ENCODE data around the gene OR2M7. TPM values are rescaled to one million over a fixed set of nuclear protein-coding genes. Genes with fewer than 3 reads are reported as not detected.

The OR2M7 gene
- total RNA-seq, 2 experiments from 2014 or later: not detected

Other genes with a start within 250 kb of the OR2M7 start
- gene OR2L13, start 229.4 kb downstream of the OR2M7 start, total RNA-seq: not detected
- gene OR2M5, start 179.4 kb downstream of the OR2M7 start, total RNA-seq: not detected
- gene OR2M2, start 149.7 kb downstream of the OR2M7 start, total RNA-seq: not detected
- gene OR2M3, start 127.3 kb downstream of the OR2M7 start, total RNA-seq: not detected
- gene OR2M4, start 93.2 kb downstream of the OR2M7 start, total RNA-seq: not detected
- gene OR2T33, start 46.6 kb downstream of the OR2M7 start, total RNA-seq: not detected
- gene OR2T12, start 21.1 kb downstream of the OR2M7 start, total RNA-seq: not detected
- not detected for gene OR14C36, start 24.2 kb upstream of the OR2M7 start, total RNA-seq
- not detected for gene OR2T4, start 37.1 kb upstream of the OR2M7 start, total RNA-seq
- gene OR2T6, start 51.2 kb upstream of the OR2M7 start, total RNA-seq: not detected
- gene OR2T1, start 78.5 kb upstream of the OR2M7 start, total RNA-seq: not detected
- gene OR2T2, start 121.1 kb upstream of the OR2M7 start, total RNA-seq: not detected
- gene OR2T3, start 148.8 kb upstream of the OR2M7 start, total RNA-seq: not detected
- not detected for gene OR2T5, start 164.0 kb upstream of the OR2M7 start, total RNA-seq
- not detected for gene OR2G6, start 183.5 kb upstream of the OR2M7 start, total RNA-seq
- gene OR2T29, start 238.2 kb upstream of the OR2M7 start, total RNA-seq: not detected

All from activated naive CD8-positive, alpha-beta T cell treated with anti-CD3 and anti-CD28 coated beads for 36 hours (primary cell).